ENCODE data around the gene GRIN2D.
A peak's percentile ranks its signal among the peaks of the same experiment; 100 is the strongest.

Gene GRIN2D

DNA sequence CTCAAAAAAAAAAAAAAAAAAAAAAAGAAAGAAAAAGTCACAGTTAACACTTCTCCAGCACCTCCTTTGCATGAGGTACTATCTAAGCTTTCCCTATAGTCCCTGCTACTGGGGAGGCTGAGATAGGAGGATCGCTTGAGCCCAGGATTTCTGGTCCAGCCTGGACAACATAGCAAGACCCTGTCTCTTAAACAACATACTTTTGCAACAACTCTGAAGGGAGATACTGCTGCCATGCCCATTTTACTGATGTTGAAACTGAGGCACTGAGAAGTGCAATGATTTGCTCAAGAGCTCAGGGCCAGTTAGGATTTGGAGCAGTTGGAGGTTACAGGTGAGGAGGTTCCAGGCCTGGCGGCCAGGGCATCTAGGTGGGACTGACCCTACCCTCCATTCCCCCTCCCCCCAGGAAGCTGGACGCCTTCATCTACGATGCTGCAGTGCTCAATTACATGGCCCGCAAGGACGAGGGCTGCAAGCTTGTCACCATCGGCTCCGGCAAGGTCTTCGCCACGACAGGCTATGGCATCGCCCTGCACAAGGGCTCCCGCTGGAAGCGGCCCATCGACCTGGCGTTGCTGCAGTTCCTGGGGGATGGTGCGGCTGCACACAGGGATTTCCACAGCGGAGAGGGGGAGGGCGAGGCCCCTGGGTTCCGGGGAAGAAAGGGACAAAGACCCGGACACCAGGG, 48.0 kb downstream of the GRIN2D start:
- POLR2A ChIA-PET (ENCODE audit: low non-redundant PET): no interaction called here
- TF ChIP-seq, protein P1, sequence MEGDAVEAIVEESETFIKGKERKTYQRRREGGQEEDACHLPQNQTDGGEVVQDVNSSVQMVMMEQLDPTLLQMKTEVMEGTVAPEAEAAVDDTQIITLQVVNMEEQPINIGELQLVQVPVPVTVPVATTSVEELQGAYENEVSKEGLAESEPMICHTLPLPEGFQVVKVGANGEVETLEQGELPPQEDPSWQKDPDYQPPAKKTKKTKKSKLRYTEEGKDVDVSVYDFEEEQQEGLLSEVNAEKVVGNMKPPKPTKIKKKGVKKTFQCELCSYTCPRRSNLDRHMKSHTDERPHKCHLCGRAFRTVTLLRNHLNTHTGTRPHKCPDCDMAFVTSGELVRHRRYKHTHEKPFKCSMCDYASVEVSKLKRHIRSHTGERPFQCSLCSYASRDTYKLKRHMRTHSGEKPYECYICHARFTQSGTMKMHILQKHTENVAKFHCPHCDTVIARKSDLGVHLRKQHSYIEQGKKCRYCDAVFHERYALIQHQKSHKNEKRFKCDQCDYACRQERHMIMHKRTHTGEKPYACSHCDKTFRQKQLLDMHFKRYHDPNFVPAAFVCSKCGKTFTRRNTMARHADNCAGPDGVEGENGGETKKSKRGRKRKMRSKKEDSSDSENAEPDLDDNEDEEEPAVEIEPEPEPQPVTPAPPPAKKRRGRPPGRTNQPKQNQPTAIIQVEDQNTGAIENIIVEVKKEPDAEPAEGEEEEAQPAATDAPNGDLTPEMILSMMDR (conservative IDR thresholded peaks at IDR 0.05; ENCODE audit: low read depth): no peak
- CTCF ChIA-PET: interaction anchor here (0.8 kb wide), 1 partner anchor 50 kb away, joined by 5 read pairs; the partner anchor contains the start of gene KDELR1
- no peak for DNase-seq (ENCODE audit: low spot score)
- H3K27ac ChIP-seq: no peak overlapping the region

DNA sequence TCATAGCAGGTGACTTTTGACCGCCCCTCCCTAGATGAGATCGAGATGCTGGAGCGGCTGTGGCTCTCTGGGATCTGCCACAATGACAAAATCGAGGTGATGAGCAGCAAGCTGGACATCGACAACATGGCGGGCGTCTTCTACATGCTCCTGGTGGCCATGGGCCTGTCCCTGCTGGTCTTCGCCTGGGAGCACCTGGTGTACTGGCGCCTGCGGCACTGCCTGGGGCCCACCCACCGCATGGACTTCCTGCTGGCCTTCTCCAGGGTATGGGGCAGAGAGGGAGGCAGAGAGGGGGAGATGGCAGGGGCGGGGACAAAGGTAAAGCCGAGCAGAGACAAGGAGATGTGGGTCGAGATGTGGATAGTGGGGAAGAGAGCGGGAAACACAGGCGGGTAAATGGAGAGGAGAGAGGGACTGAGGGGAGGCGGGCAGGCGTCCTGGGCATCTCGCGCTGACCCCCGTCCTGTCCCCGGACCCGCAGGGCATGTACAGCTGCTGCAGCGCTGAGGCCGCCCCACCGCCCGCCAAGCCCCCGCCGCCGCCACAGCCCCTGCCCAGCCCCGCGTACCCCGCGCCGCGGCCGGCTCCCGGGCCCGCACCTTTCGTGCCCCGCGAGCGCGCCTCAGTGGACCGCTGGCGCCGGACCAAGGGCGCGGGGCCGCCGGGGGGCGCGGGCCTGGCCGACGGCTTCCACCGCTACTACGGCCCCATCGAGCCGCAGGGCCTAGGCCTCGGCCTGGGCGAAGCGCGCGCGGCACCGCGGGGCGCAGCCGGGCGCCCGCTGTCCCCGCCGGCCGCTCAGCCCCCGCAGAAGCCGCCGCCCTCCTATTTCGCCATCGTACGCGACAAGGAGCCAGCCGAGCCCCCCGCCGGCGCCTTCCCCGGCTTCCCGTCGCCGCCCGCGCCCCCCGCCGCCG, 48.9 kb downstream of the GRIN2D start:
- no peak for DNase-seq (ENCODE audit: low spot score)
- ChIA-PET CTCF (interaction anchor here (0.9 kb wide), 1 partner anchor 51 kb away, joined by 4 read pairs; the partner anchor contains the start of gene KDELR1), POLR2A (ENCODE audit: low non-redundant PET) (no interaction called here)
- no peak overlapping the region for H3K27ac ChIP-seq
- TF ChIP-seq, protein P1 (conservative IDR thresholded peaks at IDR 0.05; ENCODE audit: low read depth): no peak

DNA sequence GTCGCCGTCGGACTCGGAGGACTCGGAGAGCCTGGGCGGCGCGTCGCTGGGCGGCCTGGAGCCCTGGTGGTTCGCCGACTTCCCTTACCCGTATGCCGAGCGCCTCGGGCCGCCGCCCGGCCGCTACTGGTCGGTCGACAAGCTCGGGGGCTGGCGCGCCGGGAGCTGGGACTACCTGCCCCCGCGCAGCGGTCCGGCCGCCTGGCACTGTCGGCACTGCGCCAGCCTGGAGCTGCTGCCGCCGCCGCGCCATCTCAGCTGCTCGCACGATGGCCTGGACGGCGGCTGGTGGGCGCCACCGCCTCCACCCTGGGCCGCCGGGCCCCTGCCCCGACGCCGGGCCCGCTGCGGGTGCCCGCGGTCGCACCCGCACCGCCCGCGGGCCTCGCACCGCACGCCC, 49.8 kb downstream of the GRIN2D start:
- POLR2A ChIA-PET (ENCODE audit: low non-redundant PET): interaction anchor here (0.6 kb wide), 1 partner anchor 8 kb away, joined by 6 read pairs; no protein-coding TSS in a partner anchor
- H3K27ac ChIP-seq: no peak overlapping the region
- peak; percentile 27 for DNase-seq (ENCODE audit: low spot score)
- TF ChIP-seq, protein P1 (conservative IDR thresholded peaks at IDR 0.05; ENCODE audit: low read depth): no peak
- CTCF ChIA-PET: interaction anchor here (0.5 to 0.9 kb wide), 2 partner anchors 52 to 62 kb away, joined by 3 to 4 read pairs; partner anchors contain the start of gene KDELR1
